Activated naive CD8-positive, alpha-beta T cell treated with anti-CD3 and anti-CD28 coated beads for 36 hours (primary cell): ENCODE measurements around the gene MEG3. TPM values are rescaled to one million over a fixed set of nuclear protein-coding genes. Genes with fewer than 3 reads are reported as not detected.

Source experiments
- DNase-seq: peaks from one replicate; pipeline ENCODE4 v3.0.0; 2021
- H3K27ac Mint-ChIP-seq: one replicate; pipeline ENCODE4 v1.8.0; 2022; ENCODE audit warnings: mild to moderate bottlenecking, moderate library complexity, mixed read lengths
- H3K27me3 Mint-ChIP-seq: one replicate; pipeline ENCODE4 v1.8.0; 2022; ENCODE audit warnings: mild to moderate bottlenecking, mixed read lengths
- H3K36me3 Mint-ChIP-seq: one replicate; pipeline ENCODE4 v1.8.0; 2021; ENCODE audit warnings: mild to moderate bottlenecking, mixed read lengths
- H3K4me1 Mint-ChIP-seq: one replicate; pipeline ENCODE4 v1.8.0; 2021; ENCODE audit warnings: mixed read lengths
- H3K4me3 Mint-ChIP-seq: one replicate; pipeline ENCODE4 v1.8.0; 2022; ENCODE audit warnings: mild to moderate bottlenecking, moderate library complexity, mixed read lengths
- H3K9me3 Mint-ChIP-seq: one replicate; pipeline ENCODE4 v1.8.0; 2022; ENCODE audit warnings: mixed read lengths
- total RNA-seq, 2 experiments: library from RNA; stranded (reverse); gene quantifications; one replicate each; pipeline ENCODE4 v1.2.3, GENCODE V29; 2021

The MEG3 gene
- total RNA-seq, 2 experiments from 2014 or later = 0.10 TPM; not detected in 1

GRCh38 chr14:100856056-100856950, 30.4 kb downstream of the MEG3 start:
- no peaks in the 10 kb centered on the region for H3K27me3 Mint-ChIP-seq
- H3K27ac Mint-ChIP-seq = no peak overlapping the region
- H3K9me3 Mint-ChIP-seq = no peaks in the 10 kb centered on the region
- H3K36me3 Mint-ChIP-seq = no peaks in the 10 kb centered on the region
- no peak for DNase-seq
- H3K4me1 Mint-ChIP-seq = no peaks in the 10 kb centered on the region
- H3K4me3 Mint-ChIP-seq = no peak overlapping the region

GRCh38 chr14:100857233-100857922, 31.5 kb downstream of the MEG3 start:
- no peaks in the 10 kb centered on the region for H3K4me1 Mint-ChIP-seq
- H3K9me3 Mint-ChIP-seq = no peaks in the 10 kb centered on the region
- H3K4me3 Mint-ChIP-seq = no peak overlapping the region
- H3K27ac Mint-ChIP-seq = no peak overlapping the region
- DNase-seq = no peak
- peaks cover 6% of the 10 kb centered on the region for H3K27me3 Mint-ChIP-seq
- H3K36me3 Mint-ChIP-seq = no peaks in the 10 kb centered on the region

DNA sequence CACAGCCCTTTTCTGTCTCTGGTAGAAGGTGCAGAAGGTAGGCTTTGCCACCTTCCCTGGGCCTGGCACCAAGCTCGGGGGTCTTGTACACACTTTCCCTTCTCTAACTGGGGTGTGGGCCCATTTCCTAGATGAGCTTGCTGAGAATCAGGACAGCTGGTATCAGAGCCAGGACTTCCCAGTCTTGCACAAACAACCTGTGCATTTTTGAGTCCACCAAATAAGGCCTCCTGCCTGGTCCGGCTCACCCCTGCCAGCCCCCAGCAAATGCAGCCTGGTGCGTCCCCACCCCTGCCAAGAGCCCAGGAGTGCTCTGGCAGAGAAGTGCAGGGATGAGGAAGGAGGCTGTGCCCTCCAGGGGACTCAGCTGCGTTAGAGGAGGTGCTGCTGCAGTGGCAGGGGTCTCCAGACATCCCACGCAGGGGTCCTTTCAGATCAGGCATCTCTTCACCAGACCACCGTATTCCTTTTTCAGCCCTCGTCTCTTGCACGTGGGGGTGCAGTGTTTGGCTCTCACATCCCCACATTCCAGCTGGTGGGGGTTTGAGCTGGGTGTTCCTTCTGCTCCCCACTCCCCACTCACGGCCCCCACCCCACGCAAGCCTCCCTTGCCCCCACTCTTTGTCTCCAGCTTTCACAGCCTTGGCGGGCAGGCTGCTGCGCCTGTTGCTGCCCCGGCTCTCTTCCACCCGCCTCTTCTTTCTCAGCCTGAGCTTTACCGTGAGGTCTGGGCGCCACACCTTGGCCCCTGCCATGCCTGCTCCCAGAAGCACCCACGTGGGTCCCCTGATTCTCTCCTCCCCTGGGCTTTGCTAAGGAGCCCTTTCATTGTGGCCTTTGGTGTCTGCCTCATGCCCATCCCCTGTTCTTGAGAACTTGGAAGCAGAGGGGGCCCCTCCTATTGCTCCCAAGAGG, 32.3 kb downstream of the MEG3 start:
- H3K36me3 Mint-ChIP-seq = no peaks in the 10 kb centered on the region
- H3K4me1 Mint-ChIP-seq = no peaks in the 10 kb centered on the region
- DNase-seq = no peak
- H3K9me3 Mint-ChIP-seq = no peaks in the 10 kb centered on the region
- H3K4me3 Mint-ChIP-seq = no peak overlapping the region
- no peak overlapping the region for H3K27ac Mint-ChIP-seq
- H3K27me3 Mint-ChIP-seq = peaks cover 6% of the 10 kb centered on the region

GRCh38 chr14:100858838-100859220, 32.9 kb downstream of the MEG3 start:
- Mint-ChIP-seq H3K9me3 (no peaks in the 10 kb centered on the region), H3K4me1 (no peaks in the 10 kb centered on the region), H3K4me3 (no peak overlapping the region), H3K27me3 (peaks cover 6% of the 10 kb centered on the region), H3K36me3 (no peaks in the 10 kb centered on the region), H3K27ac (no peak overlapping the region)
- DNase-seq = no peak

GRCh38 chr14:100859781-100860180, 33.9 kb downstream of the MEG3 start:
- H3K4me1 Mint-ChIP-seq = no peaks in the 10 kb centered on the region
- H3K9me3 Mint-ChIP-seq = no peaks in the 10 kb centered on the region
- no peak for DNase-seq
- no peaks in the 10 kb centered on the region for H3K36me3 Mint-ChIP-seq
- no peak overlapping the region for H3K4me3 Mint-ChIP-seq
- no peak overlapping the region for H3K27ac Mint-ChIP-seq
- H3K27me3 Mint-ChIP-seq = peaks cover 6% of the 10 kb centered on the region

DNA sequence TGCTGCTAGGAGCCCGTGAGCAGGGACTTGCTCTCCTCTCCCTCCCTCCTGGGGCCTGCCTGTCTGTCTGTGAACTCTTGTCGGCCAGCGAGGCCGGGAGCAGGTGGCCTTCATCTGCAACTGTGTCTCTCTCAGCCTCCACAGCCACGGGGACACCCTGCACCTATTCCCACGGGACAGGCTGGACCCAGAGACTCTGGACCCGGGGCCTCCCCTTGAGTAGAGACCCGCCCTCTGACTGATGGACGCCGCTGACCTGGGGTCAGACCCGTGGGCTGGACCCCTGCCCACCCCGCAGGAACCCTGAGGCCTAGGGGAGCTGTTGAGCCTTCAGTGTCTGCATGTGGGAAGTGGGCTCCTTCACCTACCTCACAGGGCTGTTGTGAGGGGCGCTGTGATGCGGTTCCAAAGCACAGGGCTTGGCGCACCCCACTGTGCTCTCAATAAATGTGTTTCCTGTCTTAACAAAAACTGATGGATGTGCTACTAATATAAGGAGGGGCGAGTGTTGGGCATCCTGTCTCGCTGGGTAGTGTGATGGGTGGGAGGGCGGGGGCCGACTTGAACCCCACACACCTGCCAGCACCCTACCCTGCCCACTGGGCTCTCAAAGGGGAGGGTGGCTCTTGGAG, 34.8 kb downstream of the MEG3 start:
- H3K27me3 Mint-ChIP-seq = peaks cover 6% of the 10 kb centered on the region
- H3K4me1 Mint-ChIP-seq = no peaks in the 10 kb centered on the region
- no peak overlapping the region for H3K4me3 Mint-ChIP-seq
- no peaks in the 10 kb centered on the region for H3K9me3 Mint-ChIP-seq
- H3K36me3 Mint-ChIP-seq = no peaks in the 10 kb centered on the region
- no peak for DNase-seq
- no peak overlapping the region for H3K27ac Mint-ChIP-seq

DNA sequence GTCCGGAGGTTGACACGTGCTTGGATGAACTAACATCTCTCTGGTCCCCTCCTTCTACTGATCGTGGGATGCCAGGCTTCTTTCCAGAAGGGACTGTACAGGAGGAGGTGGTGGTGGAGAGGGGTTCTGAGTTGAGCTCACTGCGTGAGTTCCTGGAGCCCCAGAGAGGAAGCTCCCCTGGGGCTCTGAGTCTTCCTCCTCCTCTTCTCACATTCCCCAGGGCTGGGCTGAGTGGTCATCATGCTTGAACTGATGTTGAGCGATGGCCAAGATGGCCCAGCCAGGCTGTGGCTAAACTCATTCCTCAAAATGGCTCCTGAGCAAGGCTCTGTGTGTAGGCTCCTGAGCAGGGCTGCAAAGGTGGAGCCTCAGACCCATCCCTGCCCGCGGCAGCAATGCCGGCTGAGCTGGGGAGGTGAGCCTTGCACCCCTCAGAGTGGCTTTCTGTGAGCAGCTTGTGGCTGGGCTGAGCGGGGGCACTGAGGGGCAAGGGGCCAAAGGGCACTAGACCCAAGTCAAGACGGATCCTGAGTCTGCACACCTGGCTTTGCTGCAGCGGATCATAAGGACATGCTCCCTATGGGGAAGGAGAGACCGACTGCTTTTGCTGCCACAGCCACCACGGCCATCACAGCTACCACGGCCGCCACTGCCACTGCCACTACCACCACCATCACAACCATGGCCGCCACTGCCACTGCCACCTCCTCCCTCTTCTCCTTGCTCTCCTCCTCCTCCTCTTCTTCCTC, 35.4 kb downstream of the MEG3 start:
- DNase-seq = no peak

GRCh38 chr14:100861937-100862247, 36.0 kb downstream of the MEG3 start:
- H3K4me3 Mint-ChIP-seq = no peak overlapping the region
- no peaks in the 10 kb centered on the region for H3K36me3 Mint-ChIP-seq
- H3K9me3 Mint-ChIP-seq = no peaks in the 10 kb centered on the region

More for the DNA sequence above, 35.4 kb downstream of the MEG3 start:
- Mint-ChIP-seq H3K4me1 (no peaks in the 10 kb centered on the region), H3K9me3 (no peaks in the 10 kb centered on the region), H3K36me3 (no peaks in the 10 kb centered on the region), H3K4me3 (no peak overlapping the region), H3K27me3 (peaks cover 6% of the 10 kb centered on the region), H3K27ac (no peak overlapping the region)

GRCh38 chr14:100862277-100862676, 36.4 kb downstream of the MEG3 start:
- Mint-ChIP-seq H3K9me3 (no peaks in the 10 kb centered on the region), H3K36me3 (no peaks in the 10 kb centered on the region), H3K4me3 (no peak overlapping the region), H3K27ac (no peak overlapping the region), H3K4me1 (no peaks in the 10 kb centered on the region), H3K27me3 (peaks cover 6% of the 10 kb centered on the region)
- no peak for DNase-seq

More at GRCh38 chr14:100861937-100862247, 36.0 kb downstream of the MEG3 start:
- Mint-ChIP-seq H3K27ac (no peak overlapping the region), H3K4me1 (no peaks in the 10 kb centered on the region), H3K27me3 (peaks cover 6% of the 10 kb centered on the region)
- no peak for DNase-seq

DNA sequence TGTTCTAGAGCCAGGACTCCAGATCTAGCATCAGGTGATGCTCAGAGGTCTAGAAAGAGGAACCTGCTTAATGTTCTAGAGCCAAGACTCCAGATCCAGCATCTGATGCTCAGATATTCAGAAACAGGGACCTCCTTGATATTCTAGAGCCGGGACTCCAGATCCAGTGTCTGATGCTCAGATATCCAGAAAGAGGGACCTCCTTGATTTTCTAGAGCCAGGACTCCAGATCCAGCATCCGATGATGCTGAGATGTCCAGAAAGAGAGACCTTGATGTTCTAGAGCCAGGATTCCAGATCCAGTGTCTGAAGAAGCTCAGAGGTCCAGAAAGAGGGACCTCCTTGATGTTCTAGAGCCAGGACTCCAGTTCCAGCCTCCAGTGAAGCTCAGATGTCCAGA, 36.9 kb downstream of the MEG3 start:
- Mint-ChIP-seq H3K9me3 (no peaks in the 10 kb centered on the region), H3K4me1 (no peaks in the 10 kb centered on the region), H3K4me3 (no peak overlapping the region), H3K27me3 (peaks cover 6% of the 10 kb centered on the region), H3K36me3 (no peaks in the 10 kb centered on the region), H3K27ac (no peak overlapping the region)
- DNase-seq = no peak

DNA sequence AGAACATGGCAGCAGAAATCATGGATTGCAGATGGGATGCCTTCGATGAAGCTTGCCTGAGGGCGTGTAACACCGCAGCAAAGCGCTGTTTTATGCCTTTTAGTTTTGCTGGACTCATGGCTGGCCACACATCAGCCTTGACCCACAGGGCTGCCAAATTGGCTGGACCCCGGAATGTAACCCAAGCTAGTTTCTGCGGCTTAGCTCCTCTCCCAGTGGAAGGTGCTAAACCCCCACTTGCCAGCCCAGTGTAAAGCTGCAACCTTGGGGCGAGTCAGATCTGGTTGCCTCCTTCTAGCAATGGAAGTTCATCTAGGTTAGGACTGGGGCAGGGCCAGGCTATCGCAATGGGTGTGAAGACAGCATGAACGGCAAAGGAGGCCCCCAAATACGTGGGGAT, 38.3 kb downstream of the MEG3 start:
- no peak overlapping the region for H3K27ac Mint-ChIP-seq
- no peak overlapping the region for H3K4me3 Mint-ChIP-seq
- no peaks in the 10 kb centered on the region for H3K36me3 Mint-ChIP-seq
- H3K4me1 Mint-ChIP-seq = no peaks in the 10 kb centered on the region
- DNase-seq = no peak
- peaks cover 6% of the 10 kb centered on the region for H3K27me3 Mint-ChIP-seq
- H3K9me3 Mint-ChIP-seq = no peaks in the 10 kb centered on the region

GRCh38 chr14:100864960-100865681, 39.2 kb downstream of the MEG3 start:
- Mint-ChIP-seq H3K27ac (no peak overlapping the region), H3K4me1 (no peaks in the 10 kb centered on the region), H3K9me3 (no peaks in the 10 kb centered on the region), H3K36me3 (no peaks in the 10 kb centered on the region), H3K4me3 (no peak overlapping the region), H3K27me3 (peaks cover 6% of the 10 kb centered on the region)
- DNase-seq = no peak

- H3K4me1 Mint-ChIP-seq = no peaks in the 10 kb centered on the region
- H3K27me3 Mint-ChIP-seq = peaks cover 6% of the 10 kb centered on the region
- no peaks in the 10 kb centered on the region for H3K9me3 Mint-ChIP-seq
- no peak overlapping the region for H3K4me3 Mint-ChIP-seq
- no peak overlapping the region for H3K27ac Mint-ChIP-seq
- H3K36me3 Mint-ChIP-seq = no peaks in the 10 kb centered on the region
- DNase-seq = no peak
These were observed 40.0 kb downstream of the MEG3 start for GRCh38 chr14:100865682-100866591.
